MCF 10A (cell line): ENCODE results near the gene P3H3. TPM values are rescaled to one million over a fixed set of nuclear protein-coding genes. Genes with fewer than 3 reads are reported as not detected.

ENCODE experiments used
- BruUV-seq: library from RNA; stranded (reverse); fragments of 400-500 nt; replicated peaks from 2 replicates; lab custom pipeline; 2021; lab: Mats Ljungman, UMichigan
- CTCF ChIA-PET: fragments of 300-600 bp; sonication (Branson Sonifier 250); formaldehyde crosslinking; extraction: SDS; loops from one replicate; lab custom pipeline; 2021; ENCODE audit warnings: antibody characterized with exemption, inconsistent platforms; lab: Yijun Ruan, JAX
- POLR2A ChIA-PET: fragments of 300-600, 350-650 bp; sonication (Branson Sonifier 250); formaldehyde crosslinking; extraction: SDS; loops from one replicate; lab custom pipeline; 2020; ENCODE audit warnings: antibody characterized with exemption, inconsistent platforms; lab: Yijun Ruan, JAX
- DNase-seq: peaks from one replicate; pipeline ENCODE4 v3.0.0-alpha.2; 2018; ENCODE audit not compliant: unreplicated experiment
- H3K27ac Mint-ChIP-seq: one replicate; pipeline ENCODE4 v1.8.0; 2022; ENCODE audit warnings: mild to moderate bottlenecking, low read depth, mixed read lengths; ENCODE audit not compliant: unreplicated experiment
- H3K27me3 Mint-ChIP-seq: one replicate; pipeline ENCODE4 v1.8.0; 2022; ENCODE audit warnings: mixed read lengths; ENCODE audit not compliant: insufficient read depth, unreplicated experiment
- H3K36me3 Mint-ChIP-seq: one replicate; pipeline ENCODE4 v1.8.0; 2022; ENCODE audit warnings: mild to moderate bottlenecking, moderate library complexity, mixed read lengths; ENCODE audit not compliant: insufficient read depth, unreplicated experiment
- H3K4me1 Mint-ChIP-seq: one replicate; pipeline ENCODE4 v1.8.0; 2022; ENCODE audit warnings: mixed read lengths; ENCODE audit not compliant: insufficient read depth, unreplicated experiment
- H3K4me3 Mint-ChIP-seq: one replicate; pipeline ENCODE4 v1.8.0; 2022; ENCODE audit warnings: mild to moderate bottlenecking, moderate library complexity, mixed read lengths; ENCODE audit not compliant: unreplicated experiment
- H3K9me3 Mint-ChIP-seq: one replicate; pipeline ENCODE4 v1.8.0; 2022; ENCODE audit warnings: mixed read lengths; ENCODE audit not compliant: unreplicated experiment
- intact Hi-C: fragments of 100-400 bp; cut with micrococcal nuclease; formaldehyde crosslinking; loops from 2 replicates; pipeline ENCODE4 v1.14.1; 2022
- total RNA-seq: library from RNA; stranded (reverse); gene quantifications from 2 replicates; pipeline ENCODE4 v1.2.3, GENCODE V29; 2022
- TF ChIP-seq, protein P1 (sequence below): fragments of 200-600 bp; IDR thresholded peaks from one replicate; pipeline ENCODE4 v1.8.0; 2022; ENCODE audit warnings: antibody characterized with exemption, mild to moderate bottlenecking; ENCODE audit not compliant: unreplicated experiment

Gene P3H3
- total RNA-seq, 1 experiment from 2014 or later, result 0.47 TPM

DNA sequence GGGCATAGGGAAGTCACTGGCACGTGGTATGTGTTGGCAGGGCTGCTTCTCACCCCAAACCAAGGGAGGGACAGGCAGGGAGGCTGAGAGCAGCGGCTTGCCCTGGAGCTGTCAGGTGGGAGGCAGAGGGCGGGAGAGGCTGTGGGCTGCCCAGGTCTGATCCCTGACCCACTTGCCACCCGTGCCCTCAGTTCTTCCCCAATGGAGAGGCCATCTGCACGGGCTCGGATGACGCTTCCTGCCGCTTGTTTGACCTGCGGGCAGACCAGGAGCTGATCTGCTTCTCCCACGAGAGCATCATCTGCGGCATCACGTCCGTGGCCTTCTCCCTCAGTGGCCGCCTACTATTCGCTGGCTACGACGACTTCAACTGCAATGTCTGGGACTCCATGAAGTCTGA is 17.2 kb downstream of the P3H3 start:
- CTCF ChIA-PET, result interaction anchor here (0.6 kb wide), 1 partner anchor 86 kb away, joined by 3 read pairs; no protein-coding TSS in a partner anchor

DNA sequence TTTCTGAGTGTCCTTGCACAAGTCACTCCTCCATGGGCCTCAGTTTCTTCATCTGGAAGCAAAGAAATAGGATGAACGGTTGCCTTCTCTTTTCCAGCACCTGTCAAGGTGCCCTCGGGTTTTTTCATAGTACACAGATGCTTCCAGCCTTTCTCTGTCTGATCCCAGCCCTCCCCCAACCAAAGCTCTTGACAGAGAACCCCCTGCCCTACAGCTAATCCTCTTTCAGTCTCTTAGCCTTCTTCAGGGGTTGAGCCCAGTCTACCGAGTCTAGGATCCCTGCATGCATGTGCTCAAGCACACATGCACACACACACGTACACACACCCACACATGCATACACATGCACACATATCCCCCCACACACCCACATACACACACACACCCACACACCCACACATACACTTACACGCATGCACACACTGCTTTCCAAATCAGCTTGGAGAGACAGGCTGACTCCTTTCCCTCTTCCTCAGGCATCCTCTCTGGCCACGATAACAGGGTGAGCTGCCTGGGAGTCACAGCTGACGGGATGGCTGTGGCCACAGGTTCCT is 18.2 kb downstream of the P3H3 start:
- no peak overlapping the region for H3K27ac Mint-ChIP-seq
- H3K4me3 Mint-ChIP-seq, result no peak overlapping the region
- no peak for DNase-seq
- no peaks in the 10 kb centered on the region for H3K9me3 Mint-ChIP-seq
- TF ChIP-seq, protein P1, sequence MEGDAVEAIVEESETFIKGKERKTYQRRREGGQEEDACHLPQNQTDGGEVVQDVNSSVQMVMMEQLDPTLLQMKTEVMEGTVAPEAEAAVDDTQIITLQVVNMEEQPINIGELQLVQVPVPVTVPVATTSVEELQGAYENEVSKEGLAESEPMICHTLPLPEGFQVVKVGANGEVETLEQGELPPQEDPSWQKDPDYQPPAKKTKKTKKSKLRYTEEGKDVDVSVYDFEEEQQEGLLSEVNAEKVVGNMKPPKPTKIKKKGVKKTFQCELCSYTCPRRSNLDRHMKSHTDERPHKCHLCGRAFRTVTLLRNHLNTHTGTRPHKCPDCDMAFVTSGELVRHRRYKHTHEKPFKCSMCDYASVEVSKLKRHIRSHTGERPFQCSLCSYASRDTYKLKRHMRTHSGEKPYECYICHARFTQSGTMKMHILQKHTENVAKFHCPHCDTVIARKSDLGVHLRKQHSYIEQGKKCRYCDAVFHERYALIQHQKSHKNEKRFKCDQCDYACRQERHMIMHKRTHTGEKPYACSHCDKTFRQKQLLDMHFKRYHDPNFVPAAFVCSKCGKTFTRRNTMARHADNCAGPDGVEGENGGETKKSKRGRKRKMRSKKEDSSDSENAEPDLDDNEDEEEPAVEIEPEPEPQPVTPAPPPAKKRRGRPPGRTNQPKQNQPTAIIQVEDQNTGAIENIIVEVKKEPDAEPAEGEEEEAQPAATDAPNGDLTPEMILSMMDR, result no peak
- no TSS peak for BruUV-seq
- peaks cover 18% of the 10 kb centered on the region for H3K4me1 Mint-ChIP-seq
- H3K27me3 Mint-ChIP-seq, result no peaks in the 10 kb centered on the region
- intact Hi-C loops, result no loop called here
- CTCF ChIA-PET, result interaction anchor here (2.5 to 4.3 kb wide), 3 partner anchors 11 to 93 kb away, joined by 11 to 40 read pairs (median 13); partner anchors contain the start of gene MLF2
- POLR2A ChIA-PET, result no interaction called here
- H3K36me3 Mint-ChIP-seq, result peaks cover 11% of the 10 kb centered on the region

More for the DNA sequence above, 17.2 kb downstream of the P3H3 start:
- Mint-ChIP-seq H3K27ac (no peak overlapping the region), H3K9me3 (no peaks in the 10 kb centered on the region), H3K27me3 (no peaks in the 10 kb centered on the region), H3K4me3 (no peak overlapping the region), H3K36me3 (peaks cover 7% of the 10 kb centered on the region), H3K4me1 (peaks cover 13% of the 10 kb centered on the region)
- TF ChIP-seq, protein P1, result no peak
- intact Hi-C loops, result no loop called here
- DNase-seq, result no peak
- no TSS peak for BruUV-seq
- POLR2A ChIA-PET, result no interaction called here

DNA sequence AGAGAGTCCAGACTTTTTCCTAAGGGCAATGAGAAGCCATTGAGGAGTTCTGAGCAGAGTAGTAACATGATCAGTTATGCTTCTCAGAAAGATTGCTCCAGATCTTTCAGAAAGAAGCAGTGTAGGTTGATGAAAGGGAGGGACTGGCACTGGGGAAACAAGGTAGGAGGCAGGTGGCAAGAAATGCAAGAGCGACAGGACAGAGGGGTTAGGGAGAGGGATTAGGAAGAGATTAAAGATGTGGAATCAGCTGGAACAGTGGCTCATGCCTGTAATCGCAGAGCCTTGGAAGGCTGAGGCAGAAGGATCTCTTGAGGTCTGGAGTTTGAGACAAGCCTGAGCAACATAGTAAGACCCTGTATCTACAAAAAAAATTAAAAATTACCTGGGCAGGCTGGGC is 19.5 kb downstream of the P3H3 start:
- no peak for DNase-seq
- BruUV-seq, result no TSS peak
- H3K9me3 Mint-ChIP-seq, result no peaks in the 10 kb centered on the region
- H3K36me3 Mint-ChIP-seq, result peaks cover 13% of the 10 kb centered on the region
- intact Hi-C loops, result no loop called here
- CTCF ChIA-PET, result interaction anchor here (0.6 to 4.3 kb wide), 8 partner anchors 8 to 142 kb away, joined by 3 to 40 read pairs (median 6); partner anchors contain the start of gene MLF2
- TF ChIP-seq, protein P1, result no peak
- no peaks in the 10 kb centered on the region for H3K27me3 Mint-ChIP-seq
- POLR2A ChIA-PET, result interaction anchor here (7.9 kb wide), 1 partner anchor 19 kb away, joined by 130 read pairs; the partner anchor contains the start of gene TPI1
- no peak overlapping the region for H3K27ac Mint-ChIP-seq
- peaks cover 18% of the 10 kb centered on the region for H3K4me1 Mint-ChIP-seq
- no peak overlapping the region for H3K4me3 Mint-ChIP-seq

DNA sequence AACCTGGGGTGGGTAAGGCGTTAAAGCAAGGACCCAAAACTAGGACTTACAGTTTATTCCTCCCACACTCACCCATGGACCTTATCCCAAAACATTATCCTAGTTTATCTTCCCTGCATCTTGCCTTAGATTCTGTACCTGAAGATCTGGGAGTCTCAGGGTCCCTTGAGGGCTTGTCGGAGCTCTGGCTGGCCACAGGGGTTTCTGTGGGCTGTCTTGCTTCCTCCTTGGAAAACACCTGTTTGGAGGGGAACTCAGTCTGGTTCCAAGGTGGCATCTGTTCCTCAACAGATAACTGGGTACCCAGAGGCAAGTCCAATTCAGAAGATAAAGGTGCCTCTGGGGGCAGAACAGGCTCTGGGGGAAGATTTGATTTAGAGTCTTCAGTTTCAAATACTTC is 21.2 kb downstream of the P3H3 start:
- POLR2A ChIA-PET, result interaction anchor here (1.7 to 7.9 kb wide), 2 partner anchors 18 to 24 kb away, joined by 6 to 130 read pairs; partner anchors contain the start of genes SPSB2 and TPI1
- Mint-ChIP-seq H3K4me3 (peak overlapping the region; percentile 88), H3K36me3 (peaks cover 19% of the 10 kb centered on the region), H3K27me3 (no peaks in the 10 kb centered on the region), H3K4me1 (peaks cover 29% of the 10 kb centered on the region), H3K9me3 (no peaks in the 10 kb centered on the region), H3K27ac (peak overlapping the region; percentile 90)
- no peak for DNase-seq
- intact Hi-C loops, result no loop called here
- TF ChIP-seq, protein P1, result no peak
- CTCF ChIA-PET, result interaction anchor here (0.6 to 4.3 kb wide), 4 partner anchors 10 to 182 kb away, joined by 4 to 40 read pairs (median 10); no protein-coding TSS in a partner anchor
- no TSS peak for BruUV-seq
